Parietal lobe (tissue), 2 donors: ENCODE results near the gene PEX7. TPM values are rescaled to one million over a fixed set of nuclear protein-coding genes. Genes with fewer than 3 reads are reported as not detected.

Source experiments
- small RNA-seq: library from RNA; depleted of rRNA; stranded (forward); fragments of <200 nt; gene quantifications from one replicate; pipeline ENCODE3, GENCODE V24; 2014; ENCODE audit warnings: low replicate concordance
- total RNA-seq: library from RNA; depleted of rRNA; stranded (reverse); fragments of >200 nt; gene quantifications from one replicate; pipeline ENCODE4 v1.2.3, GENCODE V29; 2014

Gene PEX7
- total RNA-seq, result 5.6 TPM

GRCh38 chr6:136822376-136823127 is at the start of gene PEX7:
TSS of gene PEX7 (plus strand) at chr6:136822592. CDS start at chr6:136822666, 74 bp downstream.

DNA sequence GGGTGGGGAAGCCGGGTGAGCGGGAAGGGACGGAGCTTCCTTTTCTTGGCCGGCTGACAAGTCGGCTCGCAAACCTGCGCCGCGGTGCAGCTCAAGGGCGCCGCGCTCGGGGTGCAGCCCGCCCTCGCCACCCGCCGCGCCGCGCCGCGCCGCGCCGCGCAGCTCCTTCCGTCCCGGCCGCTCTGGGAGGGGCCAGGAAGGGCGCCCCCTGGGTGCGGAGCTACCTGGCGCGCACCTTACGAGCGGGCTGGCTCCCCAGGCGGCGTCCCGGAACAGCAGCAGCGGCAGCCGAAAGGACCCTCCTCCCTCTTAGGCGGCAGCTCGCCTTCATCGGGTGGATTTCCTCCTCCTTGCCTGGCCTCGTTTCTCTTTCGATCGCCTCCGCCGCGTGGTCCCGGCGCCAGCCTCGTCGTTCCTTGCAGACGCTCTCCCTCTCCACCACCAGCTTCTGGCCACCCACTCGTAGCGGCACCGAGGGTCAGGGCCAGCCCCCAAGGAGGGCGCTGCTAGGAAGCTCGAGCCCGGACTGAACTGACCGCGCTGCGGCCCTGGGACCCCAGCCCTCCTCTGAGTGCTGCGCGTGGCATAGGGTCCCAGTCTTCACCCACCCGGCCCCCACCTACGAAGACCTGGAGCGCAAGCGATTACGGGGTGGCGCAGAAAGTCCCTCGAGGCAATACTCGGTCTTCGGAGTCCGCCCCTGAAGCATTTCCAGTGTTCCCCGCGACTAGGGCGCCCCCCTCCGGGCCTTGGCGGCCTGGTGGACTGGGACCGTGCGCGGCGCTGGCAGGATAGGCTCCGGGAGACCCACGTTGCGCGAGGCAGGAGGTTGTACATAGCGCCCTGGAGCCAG is 29.8 kb upstream of the PEX7 start, which contains the start of gene MAP3K5:
Gene MAP3K5, minus strand, starts transcription at position 68 of the 853 bp plus-strand sequence. CDS start 320 bp downstream, outside the sequence.

DNA sequence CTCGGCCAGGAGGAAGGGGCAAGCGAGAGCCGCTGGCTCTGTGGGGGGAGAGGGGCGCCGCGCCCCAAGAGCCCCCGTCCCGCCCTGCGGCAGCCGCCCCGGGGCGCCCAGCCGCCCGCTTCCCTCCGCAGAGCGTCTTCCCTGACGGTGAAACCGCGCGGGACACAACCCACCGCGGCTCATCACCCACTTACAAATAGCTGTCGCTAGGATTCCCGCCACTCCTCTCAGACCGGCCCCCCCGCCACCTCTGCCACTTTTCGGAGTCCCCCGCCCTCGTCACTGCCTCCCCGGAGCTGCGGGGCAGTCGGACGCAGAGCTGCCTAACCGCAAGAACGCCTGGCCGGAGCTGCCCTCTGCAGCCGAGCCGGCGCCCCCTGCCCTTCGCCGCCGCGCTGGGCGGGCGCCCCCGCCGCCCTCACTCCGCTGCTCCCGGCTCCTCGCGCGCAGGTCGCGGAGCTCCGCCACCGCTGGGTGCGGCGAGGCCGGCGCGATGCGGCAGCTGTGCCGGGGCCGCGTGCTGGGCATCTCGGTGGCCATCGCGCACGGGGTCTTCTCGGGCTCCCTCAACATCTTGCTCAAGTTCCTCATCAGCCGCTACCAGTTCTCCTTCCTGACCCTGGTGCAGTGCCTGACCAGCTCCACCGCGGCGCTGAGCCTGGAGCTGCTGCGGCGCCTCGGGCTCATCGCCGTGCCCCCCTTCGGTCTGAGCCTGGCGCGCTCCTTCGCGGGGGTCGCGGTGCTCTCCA is 99.7 kb downstream of the PEX7 start, which contains the start of gene SLC35D3:
Gene SLC35D3, plus strand, starts transcription at position 366 of the 749 bp plus-strand sequence. Its CDS starts 128 bp downstream, at position 494.

Small RNA genes lying within 50 kb of the gene (small RNA-seq; reads per million reads assigned to genes)
- gene RF00019, result not detected
- gene RF00443, result not detected

Other genes with a start within 250 kb of the PEX7 start
- gene MAP3K5, start 30.1 kb upstream of the PEX7 start, total RNA-seq, result 8.5 TPM
- not detected for gene SLC35D3, start 99.7 kb downstream of the PEX7 start, total RNA-seq
- gene IL20RA, start 222.4 kb downstream of the PEX7 start, total RNA-seq, result not detected